ENCODE data around the gene PSD2. TPM values are rescaled to one million over a fixed set of nuclear protein-coding genes. Genes with fewer than 3 reads are reported as not detected.

PSD2 gene
- total RNA-seq, 1 donor from 2014 or later, result 0.15 TPM

- Mint-ChIP-seq H3K4me1 (ENCODE audit: unreplicated experiment) (peaks cover 23% of the 10 kb centered on the region), H3K9me3 (ENCODE audit: unreplicated experiment) (no peaks in the 10 kb centered on the region), H3K27me3 (ENCODE audit: unreplicated experiment) (peaks cover 9% of the 10 kb centered on the region), H3K27ac (ENCODE audit: unreplicated experiment) (no peak overlapping the region), H3K36me3 (ENCODE audit: low read depth, unreplicated experiment) (no peaks in the 10 kb centered on the region), H3K4me3 (ENCODE audit: unreplicated experiment) (no peak overlapping the region)
- DNase-seq (ENCODE audit: low spot score), result no peak
- no peak for TF ChIP-seq CTCF (IDR thresholded peaks at IDR 0.05; ENCODE audit: unreplicated experiment)
Measured at GRCh38 chr5:139772089-139772791, 23.4 kb upstream of the PSD2 start.

- H3K27me3 Mint-ChIP-seq (ENCODE audit: unreplicated experiment), result peaks cover 9% of the 10 kb centered on the region
- no peak overlapping the region for H3K27ac Mint-ChIP-seq (ENCODE audit: unreplicated experiment)
- H3K36me3 Mint-ChIP-seq (ENCODE audit: low read depth, unreplicated experiment), result no peaks in the 10 kb centered on the region
- no peak for TF ChIP-seq CTCF (IDR thresholded peaks at IDR 0.05; ENCODE audit: unreplicated experiment)
- DNase-seq (ENCODE audit: low spot score), result no peak
- no peak overlapping the region for H3K4me3 Mint-ChIP-seq (ENCODE audit: unreplicated experiment)
- H3K4me1 Mint-ChIP-seq (ENCODE audit: unreplicated experiment), result peaks cover 16% of the 10 kb centered on the region
- H3K9me3 Mint-ChIP-seq (ENCODE audit: unreplicated experiment), result no peaks in the 10 kb centered on the region
Measured at GRCh38 chr5:139772927-139773690, 22.5 kb upstream of the PSD2 start.

- Mint-ChIP-seq H3K27ac (ENCODE audit: unreplicated experiment) (no peak overlapping the region), H3K4me1 (ENCODE audit: unreplicated experiment) (peaks cover 3% of the 10 kb centered on the region), H3K4me3 (ENCODE audit: unreplicated experiment) (no peak overlapping the region), H3K36me3 (ENCODE audit: low read depth, unreplicated experiment) (no peaks in the 10 kb centered on the region), H3K9me3 (ENCODE audit: unreplicated experiment) (no peaks in the 10 kb centered on the region), H3K27me3 (ENCODE audit: unreplicated experiment) (peaks cover 9% of the 10 kb centered on the region)
- DNase-seq (ENCODE audit: low spot score), result peak; percentile 94
- peak; percentile 92 for TF ChIP-seq CTCF (IDR thresholded peaks at IDR 0.05; ENCODE audit: unreplicated experiment)
Measured at GRCh38 chr5:139774980-139775661, 20.5 kb upstream of the PSD2 start.

- no peaks in the 10 kb centered on the region for H3K9me3 Mint-ChIP-seq (ENCODE audit: unreplicated experiment)
- DNase-seq (ENCODE audit: low spot score), result no peak
- no peak overlapping the region for H3K27ac Mint-ChIP-seq (ENCODE audit: unreplicated experiment)
- no peaks in the 10 kb centered on the region for H3K36me3 Mint-ChIP-seq (ENCODE audit: low read depth, unreplicated experiment)
- H3K4me3 Mint-ChIP-seq (ENCODE audit: unreplicated experiment), result no peak overlapping the region
- H3K27me3 Mint-ChIP-seq (ENCODE audit: unreplicated experiment), result peaks cover 5% of the 10 kb centered on the region
- H3K4me1 Mint-ChIP-seq (ENCODE audit: unreplicated experiment), result peaks cover 3% of the 10 kb centered on the region
- no peak for TF ChIP-seq CTCF (IDR thresholded peaks at IDR 0.05; ENCODE audit: unreplicated experiment)
Measured at GRCh38 chr5:139775872-139776271, 19.7 kb upstream of the PSD2 start.

Data from endothelial cell (in vitro differentiated cells).